Panc1 (cell line): ENCODE measurements around the gene RNU6-8. TPM values are rescaled to one million over a fixed set of nuclear protein-coding genes. Genes with fewer than 3 reads are reported as not detected.

Experiments
- ATAC-seq: fragments of 200-7000 bp; cut with Tn5 transposase; 2 replicates; pipeline ENCODE4 v1.9.1; 2020; ENCODE audit warnings: mild to moderate bottlenecking, moderate library complexity
- BruUV-seq: library from RNA; stranded (reverse); fragments of 400-500 nt; replicated peaks from 2 replicates; lab custom pipeline; 2021; lab: Mats Ljungman, UMichigan
- CTCF ChIA-PET: fragments of 300-600 bp; sonication (Branson Sonifier 250); formaldehyde crosslinking; loops from one replicate; lab custom pipeline; 2022; ENCODE audit warnings: antibody characterized with exemption; lab: Charles Lee
- POLR2A ChIA-PET: fragments of 300-600 bp; sonication (Branson Sonifier 250); formaldehyde crosslinking; loops from one replicate; lab custom pipeline; 2022; ENCODE audit warnings: antibody characterized with exemption; lab: Charles Lee
- DNase-seq: peaks from one replicate; pipeline ENCODE4 v3.0.0-alpha.2; 2010; ENCODE audit warnings: low read depth, low spot score
- H3K27ac ChIP-seq: 2 replicates; pipeline ENCODE4 v1.5.1; 2011; ENCODE audit warnings: mild to moderate bottlenecking, low read length, inconsistent platforms
- H3K27me3 ChIP-seq: fragments of 200-500 bp; sonication (Bioruptor generic); 2 replicates; pipeline ENCODE4 v1.6.0; 2014; ENCODE audit warnings: low read length, inconsistent platforms; ENCODE audit not compliant: control insufficient read depth, insufficient read depth
- H3K36me3 ChIP-seq: fragments of 200-500 bp; sonication (Bioruptor generic); 2 replicates; pipeline ENCODE4 v1.5.1; 2014; ENCODE audit warnings: inconsistent platforms, mild to moderate bottlenecking, low read length, moderate library complexity; ENCODE audit not compliant: control insufficient read depth, insufficient read depth
- H3K4me1 ChIP-seq: 2 replicates; pipeline ENCODE4 v1.5.1; 2011; ENCODE audit warnings: inconsistent platforms, mild to moderate bottlenecking, low read length, moderate library complexity; ENCODE audit not compliant: control insufficient read depth, insufficient read depth
- H3K4me3 ChIP-seq, 2 experiments: 2 replicates each; pipeline ENCODE4 v1.5.1; 2011 to 2012; ENCODE audit warnings: low read depth in 2 of 2, low read length in 2 of 2, mild to moderate bottlenecking in 2 of 2, inconsistent platforms in 1 of 2, moderate library complexity in 1 of 2
- H3K9me3 ChIP-seq: fragments of 200-500 bp; sonication (Bioruptor generic); 2 replicates; pipeline ENCODE4 v1.5.1; 2014; ENCODE audit warnings: low read depth, mild to moderate bottlenecking, inconsistent platforms, low read length, moderate library complexity; ENCODE audit not compliant: control insufficient read depth, insufficient read depth
- CTCF ChIP-seq: fragments of 450-650 bp; IDR thresholded peaks from 2 replicates; pipeline ENCODE4 v1.5.1; 2017; ENCODE audit warnings: mild to moderate bottlenecking
- POLR2AphosphoS5 ChIP-seq: IDR thresholded peaks from 2 replicates; pipeline ENCODE4 v1.6.1; 2012; ENCODE audit warnings: mild to moderate bottlenecking, low read depth, low read length, moderate library complexity
- REST ChIP-seq, 2 experiments: IDR thresholded peaks; 2 replicates each; pipeline ENCODE4 v1.6.1; 2011 to 2012; ENCODE audit warnings: low read depth in 2 of 2, control low read depth in 1 of 2, low read length in 1 of 2, mild to moderate bottlenecking in 1 of 2, moderate library complexity in 1 of 2; ENCODE audit not compliant: insufficient read depth in 1 of 2
- SIN3A ChIP-seq: IDR thresholded peaks from 2 replicates; pipeline ENCODE4 v1.6.1; 2012; ENCODE audit warnings: low read depth, mild to moderate bottlenecking, low read length, moderate library complexity, borderline replicate concordance; ENCODE audit not compliant: insufficient read depth
- TCF7L2 ChIP-seq: IDR thresholded peaks from 2 replicates; pipeline ENCODE4 v1.6.1; 2011; ENCODE audit warnings: mild to moderate bottlenecking, low read depth, low read length, inconsistent platforms
- in situ Hi-C: cut with HindIII; loops from 2 replicates; pipeline ENCODE4 v1.10.0; 2016; ENCODE audit warnings: low sequenced_read_pairs, low pct_unique_long_range_greater_than_20kb
- intact Hi-C: fragments of 100-400 bp; cut with micrococcal nuclease; formaldehyde crosslinking; loops from one replicate; pipeline ENCODE4 v1.10.0; 2022; ENCODE audit not compliant: unreplicated experiment
- total RNA-seq: library from RNA; stranded (reverse); gene quantifications from one replicate; pipeline ENCODE4 v1.2.1, GENCODE V29; 2021; ENCODE audit not compliant: unreplicated experiment

The RNU6-8 gene
- total RNA-seq, 1 experiment from 2014 or later, result not detected

GRCh38 chr14:32225378-32225920 is 22.4 kb upstream of the RNU6-8 start:
- Histone ChIP-seq H3K36me3 (no peaks in the 10 kb centered on the region), H3K4me1 (no peaks in the 10 kb centered on the region), H3K9me3 (no peaks in the 10 kb centered on the region), H3K27me3 (no peaks in the 10 kb centered on the region), H3K27ac (no peak overlapping the region), H3K4me3 (no peak overlapping the region)
- ChIA-PET CTCF (no interaction called here), POLR2A (no interaction called here)
- no peak for ATAC-seq
- intact Hi-C loops (no loop called here), in situ Hi-C loops (no loop called here)
- DNase-seq, result no peak
- BruUV-seq, result no TSS peak
- TF ChIP-seq REST (IDR thresholded peaks at IDR 0.05; ENCODE audit: insufficient read depth in 1 of 2, low read depth in 2 of 2, low read length in 1 of 2) (no peak), CTCF (no peak), SIN3A (no peak), POLR2AphosphoS5 (no peak), TCF7L2 (no peak)

GRCh38 chr14:32224737-32225377 is 21.8 kb upstream of the RNU6-8 start:
- Histone ChIP-seq H3K9me3 (no peaks in the 10 kb centered on the region), H3K36me3 (no peaks in the 10 kb centered on the region), H3K27me3 (no peaks in the 10 kb centered on the region), H3K27ac (no peak overlapping the region), H3K4me3 (no peak overlapping the region), H3K4me1 (no peaks in the 10 kb centered on the region)
- TF ChIP-seq SIN3A (no peak), POLR2AphosphoS5 (no peak), CTCF (no peak), REST (IDR thresholded peaks at IDR 0.05; ENCODE audit: insufficient read depth in 1 of 2, low read depth in 2 of 2, low read length in 1 of 2) (no peak), TCF7L2 (no peak)
- no peak for DNase-seq
- intact Hi-C loops (no loop called here), in situ Hi-C loops (no loop called here)
- CTCF ChIA-PET, result no interaction called here
- POLR2A ChIA-PET, result no interaction called here
- ATAC-seq, result peak; percentile 83; the same call in 1 of the 2 replicates
- no TSS peak for BruUV-seq
